Osteoblast (primary cell): ENCODE measurements around the gene LGR6. TPM values are rescaled to one million over a fixed set of nuclear protein-coding genes. Genes with fewer than 3 reads are reported as not detected.
A peak's percentile ranks its signal among the peaks of the same experiment; 100 is the strongest.

Experiments
- DNase-seq: peaks from one replicate; pipeline ENCODE4 v3.0.0; 2011; ENCODE audit warnings: low spot score, mixed read lengths; ENCODE audit not compliant: insufficient read length; ENCODE audit errors: missing footprints
- H2AFZ ChIP-seq: 2 replicates; pipeline ENCODE4 v1.6.0; 2011; ENCODE audit warnings: mild to moderate bottlenecking, low read length
- H3K27ac ChIP-seq: 2 replicates; pipeline ENCODE4 v1.5.1; 2011; ENCODE audit warnings: mild to moderate bottlenecking, low read depth, low read length, moderate library complexity
- H3K27me3 ChIP-seq: 2 replicates; pipeline ENCODE4 v1.6.0; 2012; ENCODE audit warnings: mild to moderate bottlenecking, control low read depth, inconsistent platforms, low read length, moderate library complexity; ENCODE audit not compliant: insufficient read depth
- H3K36me3 ChIP-seq: 2 replicates; pipeline ENCODE4 v1.5.1; 2011; ENCODE audit warnings: mild to moderate bottlenecking, low read length, control low read depth, moderate library complexity; ENCODE audit not compliant: insufficient read depth
- H3K4me1 ChIP-seq: 2 replicates; pipeline ENCODE4 v1.5.1; 2011; ENCODE audit warnings: mild to moderate bottlenecking, low read length, control low read depth, moderate library complexity; ENCODE audit not compliant: insufficient read depth
- H3K4me2 ChIP-seq: 2 replicates; pipeline ENCODE4 v1.6.0; 2011; ENCODE audit warnings: mild to moderate bottlenecking, low read length; ENCODE audit not compliant: insufficient read depth
- H3K4me3 ChIP-seq: fragments of 200-600 bp; sonication (generic); 3 replicates; pipeline ENCODE4 v1.5.1; 2012; ENCODE audit warnings: mild to moderate bottlenecking, low read length, inconsistent platforms; ENCODE audit not compliant: insufficient read depth
- H3K79me2 ChIP-seq: 2 replicates; pipeline ENCODE4 v1.6.0; 2012; ENCODE audit warnings: mild to moderate bottlenecking, low read length, control low read depth, inconsistent platforms; ENCODE audit not compliant: insufficient read depth
- H3K9me3 ChIP-seq: 2 replicates; pipeline ENCODE4 v1.5.1; 2011; ENCODE audit warnings: low read depth, low read length, control low read depth
- H4K20me1 ChIP-seq: 2 replicates; pipeline ENCODE4 v1.6.0; 2012; ENCODE audit warnings: mild to moderate bottlenecking, low read length, control low read depth; ENCODE audit not compliant: insufficient read depth
- total RNA-seq: library from RNA; depleted of rRNA; stranded (reverse); fragments of >200 nt; gene quantifications from 2 replicates; pipeline ENCODE4 v1.2.3, GENCODE V29; 2012
- TF ChIP-seq, protein P1 (sequence below): IDR thresholded peaks from 2 replicates; pipeline ENCODE4 v1.5.1; 2011; ENCODE audit warnings: mild to moderate bottlenecking, low read depth, low read length, moderate library complexity; ENCODE audit errors: extremely low read depth

LGR6 gene
- total RNA-seq, 1 donor = not detected

DNA sequence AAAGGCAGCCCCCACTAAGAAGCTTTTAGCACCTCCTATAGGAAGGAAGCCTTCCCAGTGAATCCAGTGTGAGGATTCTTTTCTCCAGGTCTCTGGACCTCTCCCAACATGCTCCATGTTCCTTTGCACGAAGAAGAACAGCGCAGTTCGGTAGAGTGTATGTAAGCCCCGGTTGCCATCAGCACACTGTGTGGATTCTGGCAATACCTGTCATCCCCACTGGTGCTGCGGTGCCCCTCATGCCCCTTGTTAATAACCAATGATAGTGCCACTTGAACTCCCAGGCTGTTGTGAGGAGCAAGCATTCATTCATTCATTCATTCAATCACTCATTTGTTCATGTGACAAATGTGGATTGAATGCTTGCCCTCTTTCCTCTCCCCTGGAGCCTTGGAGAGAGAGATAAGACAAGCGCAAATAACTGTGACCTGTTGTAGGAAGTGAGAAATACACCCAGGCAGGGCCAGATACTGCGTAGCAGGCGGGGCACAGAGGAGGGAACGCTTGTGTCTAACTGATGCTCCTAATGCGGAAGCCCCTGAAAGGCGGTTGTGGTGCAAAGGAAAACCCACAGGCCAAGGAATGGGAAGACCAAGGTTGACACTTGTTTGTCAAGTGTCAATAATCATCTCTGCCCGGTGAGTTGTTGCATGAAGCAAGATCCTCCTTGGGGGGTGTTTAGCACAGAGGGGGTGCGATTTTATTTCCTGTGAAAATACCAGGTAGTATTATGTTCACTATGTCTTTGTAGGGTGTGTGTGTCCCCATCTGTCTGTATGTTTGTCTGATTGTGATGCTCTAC is 9.8 kb downstream of the LGR6 start:
- H3K79me2 ChIP-seq = no peaks in the 10 kb centered on the region
- H2AFZ ChIP-seq = no peak overlapping the region
- no peaks in the 10 kb centered on the region for H3K4me1 ChIP-seq
- H4K20me1 ChIP-seq = no peaks in the 10 kb centered on the region
- no peak overlapping the region for H3K27ac ChIP-seq
- no peak overlapping the region for H3K4me2 ChIP-seq
- no peaks in the 10 kb centered on the region for H3K36me3 ChIP-seq
- H3K9me3 ChIP-seq = no peaks in the 10 kb centered on the region
- DNase-seq = no peak
- TF ChIP-seq, protein P1, sequence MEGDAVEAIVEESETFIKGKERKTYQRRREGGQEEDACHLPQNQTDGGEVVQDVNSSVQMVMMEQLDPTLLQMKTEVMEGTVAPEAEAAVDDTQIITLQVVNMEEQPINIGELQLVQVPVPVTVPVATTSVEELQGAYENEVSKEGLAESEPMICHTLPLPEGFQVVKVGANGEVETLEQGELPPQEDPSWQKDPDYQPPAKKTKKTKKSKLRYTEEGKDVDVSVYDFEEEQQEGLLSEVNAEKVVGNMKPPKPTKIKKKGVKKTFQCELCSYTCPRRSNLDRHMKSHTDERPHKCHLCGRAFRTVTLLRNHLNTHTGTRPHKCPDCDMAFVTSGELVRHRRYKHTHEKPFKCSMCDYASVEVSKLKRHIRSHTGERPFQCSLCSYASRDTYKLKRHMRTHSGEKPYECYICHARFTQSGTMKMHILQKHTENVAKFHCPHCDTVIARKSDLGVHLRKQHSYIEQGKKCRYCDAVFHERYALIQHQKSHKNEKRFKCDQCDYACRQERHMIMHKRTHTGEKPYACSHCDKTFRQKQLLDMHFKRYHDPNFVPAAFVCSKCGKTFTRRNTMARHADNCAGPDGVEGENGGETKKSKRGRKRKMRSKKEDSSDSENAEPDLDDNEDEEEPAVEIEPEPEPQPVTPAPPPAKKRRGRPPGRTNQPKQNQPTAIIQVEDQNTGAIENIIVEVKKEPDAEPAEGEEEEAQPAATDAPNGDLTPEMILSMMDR = no peak
- H3K27me3 ChIP-seq = peaks cover 14% of the 10 kb centered on the region
- no peak overlapping the region for H3K4me3 ChIP-seq

DNA sequence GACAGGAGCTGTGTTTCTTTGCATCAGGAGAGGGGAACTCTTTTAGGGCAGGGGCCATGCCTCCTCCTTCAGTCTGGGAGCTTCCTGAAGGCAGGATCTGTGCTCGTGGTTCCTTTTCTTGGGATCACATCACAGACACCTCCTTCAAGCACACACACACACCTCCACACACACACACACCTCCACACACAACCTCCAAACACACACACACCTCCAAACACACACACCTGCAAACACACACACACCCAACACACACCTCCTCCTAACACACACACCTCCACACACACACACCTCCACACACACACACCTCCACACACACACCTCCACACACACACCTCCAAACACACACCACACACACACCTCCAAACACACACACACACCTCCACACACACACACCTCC is 10.5 kb downstream of the LGR6 start:
- H3K27ac ChIP-seq = no peak overlapping the region
- H3K27me3 ChIP-seq = peaks cover 18% of the 10 kb centered on the region
- no peaks in the 10 kb centered on the region for H4K20me1 ChIP-seq
- H3K4me3 ChIP-seq = no peak overlapping the region
- no peak overlapping the region for H3K4me2 ChIP-seq
- H3K36me3 ChIP-seq = no peaks in the 10 kb centered on the region
- H2AFZ ChIP-seq = no peak overlapping the region
- TF ChIP-seq, protein P1 = no peak
- no peaks in the 10 kb centered on the region for H3K4me1 ChIP-seq
- no peaks in the 10 kb centered on the region for H3K9me3 ChIP-seq
- no peaks in the 10 kb centered on the region for H3K79me2 ChIP-seq
- DNase-seq = peak; percentile 76

DNA sequence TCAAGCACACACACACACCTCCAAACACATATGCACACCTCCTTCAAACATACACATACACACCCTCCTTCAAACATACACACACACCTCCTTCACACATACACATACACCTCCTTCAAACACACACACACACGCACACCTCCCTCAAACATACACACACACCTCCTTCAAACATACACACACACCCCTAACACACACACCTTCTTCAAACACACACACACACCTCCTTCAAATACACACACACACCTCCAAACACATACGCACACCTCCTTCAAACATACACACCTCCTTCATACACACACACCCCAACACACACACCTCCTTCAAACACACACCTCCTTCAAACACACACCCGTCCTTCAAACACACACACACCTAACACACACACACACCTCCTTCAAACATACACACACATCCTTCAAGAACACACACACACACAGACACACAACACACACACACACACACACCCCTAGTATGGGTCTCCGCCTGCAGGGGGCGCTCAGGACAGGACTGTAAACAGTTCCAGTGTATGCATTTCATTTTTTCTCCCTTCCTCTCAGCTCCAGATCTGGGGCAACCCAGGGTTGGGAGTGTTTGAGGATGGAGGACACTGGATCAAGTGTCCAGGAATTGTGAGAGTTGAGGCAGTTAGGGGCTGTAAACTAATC is 12.1 kb downstream of the LGR6 start:
- Histone ChIP-seq H3K79me2 (no peaks in the 10 kb centered on the region), H3K4me2 (no peak overlapping the region), H3K4me3 (no peak overlapping the region), H3K36me3 (no peaks in the 10 kb centered on the region), H3K27me3 (peaks cover 11% of the 10 kb centered on the region), H3K27ac (no peak overlapping the region), H3K4me1 (no peaks in the 10 kb centered on the region), H2AFZ (no peak overlapping the region), H3K9me3 (no peaks in the 10 kb centered on the region), H4K20me1 (no peaks in the 10 kb centered on the region)
- TF ChIP-seq, protein P1 = peak; percentile 45
- DNase-seq = peak; percentile 13

DNA sequence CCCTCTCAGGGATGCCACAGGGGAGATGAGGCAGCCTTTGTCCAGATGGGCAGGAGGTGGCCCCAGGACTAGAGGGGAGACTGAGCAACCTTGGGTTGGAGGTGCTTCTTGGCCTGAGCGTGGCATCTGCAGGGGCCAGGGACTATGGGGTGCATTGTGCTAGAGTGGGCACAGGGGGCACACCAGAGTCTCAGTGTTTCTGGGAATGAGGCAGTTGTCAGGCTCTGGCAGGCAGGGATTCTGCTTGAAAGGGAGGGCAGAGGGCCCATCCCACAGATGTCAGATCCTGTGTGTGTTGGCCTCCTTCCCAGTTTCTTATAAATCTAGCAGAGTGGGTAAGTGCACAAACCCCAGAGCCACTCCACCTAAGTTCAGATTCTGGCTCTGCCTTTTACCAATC is 13.7 kb downstream of the LGR6 start:
- H3K4me2 ChIP-seq = no peak overlapping the region
- no peaks in the 10 kb centered on the region for H3K79me2 ChIP-seq
- H3K27ac ChIP-seq = no peak overlapping the region
- H3K27me3 ChIP-seq = peaks cover 20% of the 10 kb centered on the region
- H4K20me1 ChIP-seq = no peaks in the 10 kb centered on the region
- no peak overlapping the region for H2AFZ ChIP-seq
- no peaks in the 10 kb centered on the region for H3K36me3 ChIP-seq
- H3K4me3 ChIP-seq = no peak overlapping the region
- TF ChIP-seq, protein P1 = peak; percentile 29
- no peaks in the 10 kb centered on the region for H3K9me3 ChIP-seq
- DNase-seq = peak; percentile 96
- no peaks in the 10 kb centered on the region for H3K4me1 ChIP-seq
